Measurements from ENCODE around the gene EVX2. TPM values are rescaled to one million over a fixed set of nuclear protein-coding genes. Genes with fewer than 3 reads are reported as not detected.

The EVX2 gene
- total and polyA plus RNA-seq, 2 of the 13 experiments (the other 11 are each of a cell fraction or from before 2014, with no cell fraction given) = not detected

DNA sequence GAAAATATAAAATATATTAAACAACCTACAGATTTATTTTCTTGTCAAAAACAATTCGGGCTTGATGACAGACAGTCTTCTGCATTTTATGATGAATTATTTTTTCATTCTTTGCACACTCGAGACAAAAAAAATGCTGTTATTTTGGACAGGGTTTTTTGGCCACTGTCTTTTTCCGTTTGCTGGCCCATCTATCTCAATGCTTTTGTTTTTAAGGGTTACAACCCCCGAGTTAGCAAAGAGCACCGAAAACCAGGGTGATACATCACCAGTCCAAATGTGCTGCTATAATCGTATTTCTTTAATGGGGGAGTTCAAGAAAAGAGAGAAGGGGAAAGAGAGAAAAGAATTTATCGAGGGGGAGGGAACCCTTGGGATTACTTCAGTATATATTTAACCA, 7.7 kb downstream of the EVX2 start (continued):
- no peak for TF ChIP-seq ZNF83 (CRISPR knock-in tag; IDR thresholded peaks at IDR 0.05; ENCODE audit: borderline replicate concordance)

DNA sequence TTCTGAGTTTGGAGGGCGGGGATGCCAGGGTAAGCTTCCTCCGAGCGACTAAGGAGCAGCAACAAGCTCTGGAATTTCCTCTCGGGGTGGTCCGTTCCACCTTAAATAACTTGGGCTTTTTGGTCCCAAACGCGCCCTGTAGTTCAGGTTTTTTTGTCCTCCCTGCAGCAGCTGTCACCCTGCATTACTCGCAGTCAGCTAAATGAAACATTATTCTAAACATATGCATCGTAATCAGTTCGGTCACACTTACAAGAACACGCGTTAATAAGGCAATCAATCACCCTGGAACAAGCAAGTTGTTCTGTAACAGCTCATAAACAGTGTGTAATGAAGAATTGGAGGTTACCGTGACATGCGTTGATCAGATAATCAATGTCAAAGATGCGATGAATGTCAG, 8.3 kb downstream of the EVX2 start:
- ChIA-PET POLR2A (no interaction called here), CTCF (ENCODE audit: low intra/inter-chr PET ratio, low total read pairs) (no interaction called here)
- DNase-seq (ENCODE audit: low spot score) (no peak), ATAC-seq (no peak), FAIRE-seq (no peak)
- BruUV-seq (replicated peaks) = no TSS peak
- intact Hi-C loops (cut with micrococcal nuclease; ENCODE audit: unreplicated experiment) (no loop called here), in situ Hi-C loops (cut with HindIII; ENCODE audit: extremely low pct_ligation_motif_present, low pct_unique_long_range_greater_than_20kb) (no loop called here)
- TF ChIP-seq, protein P1, sequence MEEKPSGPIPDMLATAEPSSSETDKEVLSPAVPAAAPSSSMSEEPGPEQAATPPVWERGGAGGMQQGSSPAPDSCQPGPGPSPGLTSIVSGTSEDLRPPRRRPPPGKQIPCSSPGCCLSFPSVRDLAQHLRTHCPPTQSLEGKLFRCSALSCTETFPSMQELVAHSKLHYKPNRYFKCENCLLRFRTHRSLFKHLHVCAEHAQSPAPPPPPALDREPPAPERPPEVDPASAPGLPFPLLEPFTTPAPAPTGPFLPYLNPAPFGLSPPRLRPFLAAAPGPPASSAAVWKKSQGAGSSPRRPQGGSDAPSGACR (CRISPR knock-in tag; IDR thresholded peaks at IDR 0.05) = no peak
- TF ChIP-seq GATAD1 (CRISPR knock-in tag; IDR thresholded peaks at IDR 0.05) (no peak), RARA (CRISPR knock-in tag; IDR thresholded peaks at IDR 0.05) (no peak), ZNF607 (CRISPR knock-in tag; IDR thresholded peaks at IDR 0.05; ENCODE audit: borderline replicate concordance) (no peak), CBX2 (IDR thresholded peaks at IDR 0.05; ENCODE audit: low read depth, low read length) (0 out of 2 replicates have a peak, but pooled peaks have one; percentile 12), CBX2 (CRISPR knock-in tag; IDR thresholded peaks at IDR 0.05; ENCODE audit: low read depth) (peak; percentile 66; the same call in 1 of the 2 replicates)
- TF ChIP-seq, protein P2, sequence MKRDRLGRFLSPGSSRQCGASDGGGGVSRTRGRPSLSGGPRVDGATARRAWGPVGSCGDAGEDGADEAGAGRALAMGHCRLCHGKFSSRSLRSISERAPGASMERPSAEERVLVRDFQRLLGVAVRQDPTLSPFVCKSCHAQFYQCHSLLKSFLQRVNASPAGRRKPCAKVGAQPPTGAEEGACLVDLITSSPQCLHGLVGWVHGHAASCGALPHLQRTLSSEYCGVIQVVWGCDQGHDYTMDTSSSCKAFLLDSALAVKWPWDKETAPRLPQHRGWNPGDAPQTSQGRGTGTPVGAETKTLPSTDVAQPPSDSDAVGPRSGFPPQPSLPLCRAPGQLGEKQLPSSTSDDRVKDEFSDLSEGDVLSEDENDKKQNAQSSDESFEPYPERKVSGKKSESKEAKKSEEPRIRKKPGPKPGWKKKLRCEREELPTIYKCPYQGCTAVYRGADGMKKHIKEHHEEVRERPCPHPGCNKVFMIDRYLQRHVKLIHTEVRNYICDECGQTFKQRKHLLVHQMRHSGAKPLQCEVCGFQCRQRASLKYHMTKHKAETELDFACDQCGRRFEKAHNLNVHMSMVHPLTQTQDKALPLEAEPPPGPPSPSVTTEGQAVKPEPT (CRISPR knock-in tag; IDR thresholded peaks at IDR 0.05; ENCODE audit: low read depth) = peak; percentile 96
- peak overlapping the region; percentile 30; the same call in 1 of the 2 replicates for H3K4me2 ChIP-seq (ENCODE audit: low read depth, low read length)
- peaks cover 11 to 83% of the 10 kb centered on the region in 2 experiments for H3K27me3 ChIP-seq (ENCODE audit: control insufficient read depth in 1 of 2, insufficient read depth in 2 of 2, low read length in 2 of 2)
- no peaks in the 10 kb centered on the region for H3K36me3 ChIP-seq (replicated peaks in 1 of 2; ENCODE audit: control insufficient read depth in 1 of 2, insufficient read depth in 2 of 2, low read length in 2 of 2)
- no peak overlapping the region for H3K9ac ChIP-seq (ENCODE audit: insufficient read depth, low read depth, low read length)
- H3K27ac ChIP-seq (ENCODE audit: extremely low read length, insufficient read depth, low read length) = no peak overlapping the region
- 14% methylated on average over 15 of the region's 15 CpGs for WGBS (ENCODE audit: low lambda C conversion rate)
- no peaks in the 10 kb centered on the region for H4K20me1 ChIP-seq (ENCODE audit: insufficient read depth, low read length)
- no peak overlapping the region for H2AFZ ChIP-seq (ENCODE audit: low read length)
- no peaks in the 10 kb centered on the region for H3K79me2 ChIP-seq (ENCODE audit: insufficient read depth, low read length)
- no peak overlapping the region for H3K4me3 ChIP-seq (replicated peaks in 1 of 3; ENCODE audit: insufficient read depth in 1 of 3, low read depth in 2 of 3, low read length in 3 of 3)
- no peaks in the 10 kb centered on the region for H3K9me3 ChIP-seq (ENCODE audit: low read length)
- H3K4me1 ChIP-seq (ENCODE audit: insufficient read depth, low read length) = no peaks in the 10 kb centered on the region

Data from HepG2 (cell line).